Renal pelvis (tissue), 4 donors: Measurements from ENCODE around the gene SFI1. TPM values are rescaled to one million over a fixed set of nuclear protein-coding genes. Genes with fewer than 3 reads are reported as not detected.
A peak's percentile ranks its signal among the peaks of the same experiment; 100 is the strongest.
"Not testable (repeated sequence)": the region's sequence is repeated elsewhere in the genome, so short reads cannot be mapped to it uniquely, and the experiment has no call there.

Experiments used
- DNase-seq: peaks from one replicate; pipeline ENCODE4 v3.0.0-alpha.2; 2013
- polyA plus RNA-seq, 3 donors: library from polyadenylated mRNA; unstranded; fragments of 120-200 nt; gene quantifications; one replicate each; pipeline ENCODE4 v1.2.1, GENCODE V29; 2013; ENCODE audit not compliant: insufficient read length in 3 of 3

The SFI1 gene
- polyA plus RNA-seq, 3 donors = 20.8 to 38.5 (median 35.1) TPM

DNA sequence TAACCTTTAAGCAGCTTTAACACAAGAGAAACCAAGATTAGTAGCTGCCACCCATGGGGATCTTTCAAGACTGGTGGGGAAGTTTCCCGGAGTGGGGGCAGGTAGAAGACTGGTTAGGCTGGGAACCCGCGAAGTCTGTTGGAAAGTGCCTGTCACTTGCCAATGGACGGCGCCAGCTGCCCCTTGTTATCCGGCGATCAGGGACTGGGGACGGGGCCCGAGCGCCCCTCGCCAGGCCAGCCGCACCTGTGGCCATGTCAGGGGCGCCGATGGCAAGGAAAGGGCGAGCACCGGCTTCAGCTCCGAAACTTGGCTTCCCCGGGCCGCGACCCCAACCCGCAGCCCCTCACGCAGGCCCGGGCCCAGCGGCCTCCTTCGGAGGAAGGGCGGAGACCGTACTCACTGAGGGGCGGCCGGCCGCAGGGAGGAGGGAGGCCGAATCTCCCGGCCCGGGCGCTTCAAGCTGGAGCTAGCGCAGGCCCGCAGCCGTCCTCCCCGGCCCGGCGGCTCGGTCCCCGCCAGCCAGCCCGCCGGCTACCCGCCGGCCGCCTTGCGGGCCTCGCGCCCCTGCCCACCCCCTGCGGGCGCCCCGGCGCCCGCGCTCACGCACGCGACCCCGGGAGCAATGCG, 7.2 kb upstream of the SFI1 start:
- DNase-seq = peak; percentile 28

DNA sequence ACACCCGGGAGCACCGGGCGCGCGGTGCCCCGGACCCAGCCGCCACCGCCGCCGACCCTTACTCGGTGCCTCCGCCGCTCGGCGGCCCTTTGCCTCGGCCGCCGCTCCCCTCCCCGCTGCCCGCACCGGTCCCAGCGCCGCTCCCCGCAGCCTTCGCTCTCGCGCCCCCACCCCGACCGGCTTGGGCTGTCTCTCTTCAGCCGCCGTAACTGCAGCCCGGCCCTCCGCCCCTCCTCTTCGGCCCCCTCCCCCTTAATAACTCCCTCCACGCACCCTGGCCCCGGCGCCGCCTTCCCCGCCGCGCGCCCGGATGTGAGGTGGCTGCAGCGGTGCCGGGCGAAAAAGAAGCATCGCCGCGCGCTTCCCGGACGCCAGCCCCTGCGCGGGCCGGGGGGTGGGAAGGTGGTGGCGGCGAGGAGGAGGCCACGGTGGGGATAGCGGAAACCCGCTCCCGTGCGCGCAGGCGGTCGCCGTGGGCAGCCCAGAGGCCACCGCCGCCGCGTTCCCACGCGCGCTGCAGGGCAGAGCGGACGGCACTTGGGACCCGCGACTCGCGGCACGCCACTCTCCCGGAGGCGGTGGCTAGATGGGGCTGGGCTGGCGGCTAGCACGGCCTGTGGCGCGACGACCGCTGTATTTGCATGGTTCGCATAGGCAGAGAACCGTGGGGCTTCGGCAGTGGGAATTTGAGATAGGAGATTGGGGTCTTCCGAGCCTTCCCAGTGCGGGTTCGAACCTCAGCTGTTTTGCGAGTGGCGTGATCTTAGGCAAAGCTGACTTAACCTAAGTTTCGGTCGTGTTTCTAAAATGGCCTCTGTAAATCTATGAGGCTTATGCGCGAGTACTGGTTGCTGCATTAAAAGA, 6.5 kb upstream of the SFI1 start, which contains the start of gene EIF4ENIF1:
TSS of gene EIF4ENIF1 (minus strand) at position 211 of the 864 bp plus-strand sequence. CDS start 1,124 bp downstream, outside the sequence.
- DNase-seq = peak; percentile 89

DNA sequence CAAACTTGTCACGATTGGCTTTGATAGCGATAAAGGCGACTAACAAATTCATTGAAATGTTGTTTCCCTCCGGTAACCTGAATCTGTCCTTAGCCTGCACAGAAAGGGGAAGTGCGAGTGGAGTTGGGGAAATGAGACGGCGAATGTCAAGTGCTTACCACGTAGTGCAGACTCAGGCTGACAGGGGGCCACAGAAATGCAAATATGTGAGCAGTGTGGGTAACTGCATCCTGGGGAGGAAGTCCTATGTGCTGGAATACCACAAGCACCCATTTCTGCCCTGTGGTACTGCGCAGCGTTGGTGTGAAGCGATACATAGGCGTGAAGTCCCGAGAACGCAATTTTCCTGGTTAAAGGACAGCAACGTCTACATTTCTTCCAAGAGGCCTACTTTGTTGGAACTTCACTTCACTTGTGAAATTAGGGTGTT, 5.8 kb upstream of the SFI1 start:
- peak; percentile 41 for DNase-seq

DNA sequence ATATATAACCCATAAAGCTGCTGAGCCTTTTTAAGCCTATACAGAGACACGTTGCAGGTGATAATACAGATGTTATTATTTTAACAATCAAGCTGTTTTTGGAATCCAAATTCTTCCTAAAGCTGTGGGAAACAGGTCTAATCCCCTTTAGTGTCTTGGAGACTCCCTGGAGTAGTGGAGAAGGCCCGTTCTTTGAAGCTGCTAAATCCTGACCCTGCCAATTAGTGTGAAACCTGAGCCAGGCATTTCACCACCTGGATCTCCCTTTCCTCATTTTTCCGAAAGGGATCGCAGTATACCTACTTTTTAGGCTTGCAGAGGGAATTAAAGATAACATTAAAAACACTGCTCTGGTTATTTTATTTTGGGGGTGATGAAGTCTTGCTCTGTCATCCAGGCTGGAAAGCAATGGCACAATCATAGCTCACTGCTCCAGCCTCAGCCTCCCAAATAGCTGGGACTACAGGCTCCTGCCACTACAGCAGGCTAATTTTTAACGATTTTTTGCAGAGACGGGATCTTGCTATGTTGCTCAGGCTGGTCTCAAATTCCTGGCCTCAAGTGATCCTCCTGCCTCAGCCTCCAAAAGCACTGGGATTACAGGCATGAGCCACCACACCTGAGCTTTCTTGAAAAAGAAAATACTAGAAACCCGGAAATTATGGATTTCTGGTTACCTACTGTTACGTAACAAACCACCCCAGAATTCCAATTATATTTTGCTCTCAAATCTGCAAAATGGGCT, 4.9 kb upstream of the SFI1 start:
- DNase-seq = no peak

DNA sequence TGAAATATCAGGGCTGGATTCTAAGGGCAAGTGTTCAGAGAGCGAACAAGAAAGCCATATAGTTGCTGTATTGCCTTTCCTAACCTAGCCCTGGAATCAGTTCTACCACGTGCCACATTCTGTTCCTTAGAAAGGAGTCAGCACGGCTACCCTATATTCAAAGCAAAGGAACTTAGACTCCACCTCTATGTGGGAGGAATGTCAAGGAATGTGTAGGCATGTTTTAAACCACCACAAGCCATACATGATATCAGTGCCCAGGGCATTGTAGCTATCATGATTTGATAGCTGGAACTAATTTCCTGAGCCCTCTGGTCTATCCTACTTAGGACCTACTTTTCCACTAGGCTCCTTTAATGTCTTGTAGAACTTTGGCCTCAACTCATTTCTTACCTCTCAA, 4.2 kb upstream of the SFI1 start:
- no peak for DNase-seq

DNA sequence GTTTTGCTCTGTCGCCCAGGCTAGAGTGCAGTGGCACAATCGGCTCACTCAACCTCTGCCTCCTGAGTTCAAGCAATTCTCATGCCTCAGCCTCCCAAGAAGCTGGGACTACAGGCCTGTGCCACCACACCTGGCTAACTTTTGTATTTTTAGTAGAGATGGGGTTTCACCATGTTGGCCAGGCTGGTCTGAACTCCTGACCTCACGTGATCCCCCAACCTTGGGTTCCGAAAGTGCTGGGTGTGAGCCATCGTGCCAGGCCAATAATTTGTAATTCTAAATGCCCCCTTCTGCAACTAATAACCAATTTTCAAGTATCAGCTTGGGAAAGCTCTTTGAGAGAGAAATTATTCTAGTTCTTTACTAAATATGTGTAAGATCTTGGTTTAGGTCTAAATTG, 3.0 kb upstream of the SFI1 start:
- not testable (repeated sequence) for DNase-seq

DNA sequence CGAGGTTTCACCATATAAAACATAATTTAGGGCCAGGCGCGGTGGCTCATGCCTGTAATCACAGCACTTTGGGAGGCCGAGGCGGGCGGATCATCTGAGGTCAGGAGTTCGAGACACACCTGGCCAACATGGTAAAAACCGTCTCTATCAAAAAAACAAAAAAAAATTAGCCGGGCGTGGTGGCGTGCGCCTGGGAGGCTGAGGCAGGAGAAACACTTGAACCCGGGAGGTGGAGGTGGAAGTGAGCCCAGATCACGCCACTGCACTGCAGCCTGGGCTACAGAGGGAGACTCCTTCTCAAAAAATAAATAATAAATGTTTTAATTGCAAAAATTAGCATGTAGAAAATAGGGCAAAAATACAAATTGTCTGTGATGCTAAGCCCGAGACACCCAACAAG, 993 bp upstream of the SFI1 start:
- no peak for DNase-seq

DNA sequence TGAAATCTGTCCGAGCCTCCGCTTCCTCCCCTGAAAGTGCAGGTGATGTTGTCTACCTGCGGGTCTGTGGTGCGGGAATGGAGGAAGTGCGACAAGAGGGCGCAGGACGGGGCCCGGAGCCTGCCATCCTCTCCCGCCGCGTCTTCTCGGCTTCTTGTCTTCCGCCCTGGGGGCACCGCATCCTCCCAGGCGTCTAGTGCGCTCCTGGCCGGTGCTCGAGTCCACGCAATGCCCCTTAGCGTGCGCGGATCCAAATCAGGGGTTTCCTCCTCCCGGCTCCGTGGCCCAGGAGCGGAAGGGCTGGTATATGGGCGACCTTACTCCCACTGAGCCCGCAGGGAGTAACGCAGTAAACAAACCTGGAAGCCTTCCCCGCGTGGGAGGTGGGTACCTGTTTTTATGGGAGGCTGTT, 405 bp downstream of the SFI1 start:
- no peak for DNase-seq

DNA sequence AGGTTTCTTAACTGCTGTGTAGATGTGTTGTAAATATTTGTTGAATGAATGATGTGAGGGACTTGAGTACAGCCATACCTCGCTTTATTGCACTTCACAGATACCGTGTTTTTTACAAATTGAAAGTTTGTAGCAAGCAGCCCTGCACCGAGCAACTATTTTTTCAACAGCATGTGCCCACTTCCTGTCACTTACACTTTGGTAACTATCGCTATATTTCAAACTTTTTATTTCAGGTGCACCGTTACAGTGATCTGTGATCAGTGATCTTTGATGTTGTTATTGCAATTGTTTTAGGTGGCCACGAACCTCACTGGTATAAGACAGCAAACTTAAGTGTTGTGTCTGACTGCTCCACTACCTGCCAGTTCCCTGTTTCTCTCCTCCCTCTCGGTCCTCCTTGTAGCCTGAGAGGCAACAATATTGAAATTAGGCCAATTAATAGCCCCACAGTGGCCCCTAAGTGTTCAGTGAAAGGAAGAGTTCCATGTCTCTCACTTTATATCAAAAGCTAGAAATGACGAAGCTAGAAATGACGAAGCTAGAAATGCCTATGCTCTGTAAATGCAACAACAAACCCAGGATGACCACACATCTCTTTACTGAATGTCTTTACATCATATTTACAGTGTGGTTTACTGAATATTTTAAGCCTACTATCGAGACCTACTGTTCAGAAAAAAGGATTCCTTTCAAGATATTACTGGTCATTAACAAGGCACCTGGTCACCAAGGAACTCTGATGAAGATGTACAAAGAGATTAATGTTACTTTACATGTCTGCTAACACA, 1.0 kb downstream of the SFI1 start:
- no peak for DNase-seq

DNA sequence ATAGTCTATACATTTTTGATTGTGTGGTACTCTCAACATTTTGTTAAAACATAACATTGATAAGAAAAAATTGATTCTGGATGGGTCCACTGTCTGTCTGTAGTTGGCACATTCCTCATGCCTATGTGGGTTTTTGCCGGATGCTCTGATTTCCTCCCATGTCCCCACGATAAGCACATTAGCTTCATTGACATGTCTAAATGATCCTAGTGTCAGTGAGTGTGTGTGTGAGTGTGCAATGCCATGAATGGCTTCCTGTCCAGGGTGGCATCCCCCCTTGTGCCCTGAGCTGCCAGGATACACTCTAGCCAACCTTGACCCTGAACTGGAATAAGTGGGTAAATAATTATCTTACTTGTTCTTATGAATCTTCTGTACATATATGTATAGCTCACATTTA, 5.4 kb downstream of the SFI1 start:
- no peak for DNase-seq

DNA sequence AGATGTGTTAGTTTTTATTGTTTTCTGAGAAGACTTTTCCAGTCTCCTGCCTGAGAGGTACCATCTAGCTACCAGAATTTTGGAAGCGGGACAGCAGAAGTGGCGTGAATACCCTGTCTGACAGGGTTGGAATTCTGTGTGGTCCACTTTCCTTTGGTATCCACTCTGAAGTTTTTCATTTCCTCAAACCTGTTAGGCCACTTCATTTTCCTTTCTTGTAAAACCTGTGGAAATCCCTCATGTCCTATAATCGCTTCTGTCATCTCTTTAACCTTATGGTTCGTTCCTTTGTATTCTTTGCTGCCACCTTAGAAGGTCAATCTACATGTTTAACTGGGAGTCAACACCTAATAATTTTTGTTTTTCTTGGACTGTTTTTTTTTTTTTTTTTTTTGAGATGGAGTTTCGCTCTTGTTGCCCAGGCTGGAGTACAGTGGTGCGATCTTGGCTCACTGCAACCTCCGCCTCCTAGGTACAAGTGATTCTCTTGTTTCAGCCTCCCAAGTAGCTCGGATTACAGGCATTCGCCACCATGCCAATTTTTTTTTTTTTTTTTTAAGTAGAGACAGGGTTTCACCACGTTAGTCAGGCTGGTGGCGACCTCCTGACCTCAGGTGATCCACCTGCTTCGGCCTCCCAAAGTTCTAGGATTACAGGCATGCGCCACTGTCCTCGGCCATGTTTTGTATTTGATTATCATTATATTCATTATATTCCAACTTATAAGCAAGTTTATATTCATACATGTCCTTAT, 7.1 kb downstream of the SFI1 start:
- DNase-seq = no peak

DNA sequence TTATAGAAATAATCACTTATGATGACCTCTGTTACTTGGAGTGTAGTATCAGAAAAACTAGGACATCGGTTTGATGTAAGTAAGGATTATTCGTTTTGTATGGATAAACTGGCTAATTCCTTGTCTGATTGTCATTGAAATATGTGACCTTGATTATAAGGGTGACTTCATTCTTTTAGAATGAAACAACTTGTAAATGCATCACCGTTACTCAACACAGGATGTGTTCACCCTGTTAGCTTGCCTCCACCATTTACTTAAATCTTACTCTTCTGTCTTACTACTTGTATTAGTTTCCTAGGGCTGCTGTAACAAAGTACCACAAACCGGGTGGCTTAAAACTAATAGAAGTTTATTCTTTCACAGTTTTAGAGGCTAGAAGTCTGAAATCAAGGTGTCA, 7.9 kb downstream of the SFI1 start:
- no peak for DNase-seq

DNA sequence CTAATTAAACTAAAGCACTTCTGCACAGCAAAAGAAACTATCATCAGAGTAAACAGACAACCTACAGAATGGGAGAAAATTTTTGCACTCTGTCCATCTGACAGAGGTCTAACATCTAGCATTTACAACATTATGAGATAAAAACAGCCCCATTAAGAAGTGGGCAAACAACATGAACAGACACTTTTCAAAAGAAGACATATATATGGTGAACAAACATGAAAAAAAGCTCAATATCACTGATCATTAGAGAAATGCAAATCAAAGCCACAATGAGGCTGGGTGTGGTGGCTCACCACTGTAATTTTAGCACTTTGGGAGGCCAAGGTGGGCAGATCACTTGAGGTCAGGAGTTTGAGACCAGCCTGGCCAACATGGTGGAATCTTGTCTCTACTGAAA, 11.2 kb downstream of the SFI1 start:
- not testable (repeated sequence) for DNase-seq

DNA sequence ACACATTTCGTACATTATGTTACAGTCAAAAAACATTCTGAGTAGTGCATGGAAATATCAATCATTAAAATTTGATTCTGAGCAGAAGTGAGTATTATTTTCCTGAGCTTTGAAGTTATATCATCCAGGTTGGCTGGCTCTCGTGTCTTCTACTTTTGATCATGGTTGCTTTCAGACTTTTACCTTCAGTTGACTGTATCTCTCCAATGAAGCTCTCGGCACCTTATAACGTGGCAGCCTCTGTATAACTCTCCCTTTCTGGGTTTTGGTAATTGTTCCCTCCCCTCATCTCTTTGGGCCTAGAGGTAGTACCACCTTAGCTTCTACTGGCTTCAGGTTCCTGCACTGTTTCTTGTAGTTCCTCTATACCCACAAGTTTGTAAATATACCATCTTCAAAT, 12.2 kb downstream of the SFI1 start:
- DNase-seq = no peak

DNA sequence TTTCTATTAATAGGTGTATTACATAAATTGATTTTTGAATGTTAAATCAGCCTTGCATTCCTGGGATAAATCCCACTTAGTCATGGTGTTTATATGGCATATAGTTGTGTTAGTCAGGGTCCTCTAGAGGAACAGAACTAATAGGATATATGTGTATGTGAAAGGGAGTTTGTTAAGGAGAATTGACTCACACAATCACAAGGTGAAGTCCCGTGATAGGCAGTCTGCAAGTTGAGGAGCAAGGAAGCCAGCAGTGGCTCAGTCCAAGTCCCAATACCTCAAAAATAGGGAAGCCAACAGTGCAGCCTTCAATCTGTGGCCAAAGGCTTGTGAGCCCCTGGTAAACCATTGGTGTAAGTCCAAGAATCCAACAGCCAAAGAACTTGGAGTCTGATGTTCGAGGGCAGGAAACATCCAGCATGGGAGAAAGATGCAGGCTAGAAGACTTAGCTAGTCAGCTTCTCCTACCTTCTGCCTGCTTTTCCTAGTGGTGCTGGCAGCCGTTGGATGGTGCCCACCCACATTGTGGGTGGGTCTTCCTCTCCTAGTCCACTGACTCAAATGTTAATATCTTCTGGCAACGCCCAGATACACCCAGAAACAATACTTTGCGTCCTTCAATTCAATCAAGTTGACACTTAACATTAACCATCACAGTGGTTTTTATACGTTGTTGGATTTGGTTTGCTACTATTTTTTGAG, 12.9 kb downstream of the SFI1 start:
- DNase-seq = no peak

DNA sequence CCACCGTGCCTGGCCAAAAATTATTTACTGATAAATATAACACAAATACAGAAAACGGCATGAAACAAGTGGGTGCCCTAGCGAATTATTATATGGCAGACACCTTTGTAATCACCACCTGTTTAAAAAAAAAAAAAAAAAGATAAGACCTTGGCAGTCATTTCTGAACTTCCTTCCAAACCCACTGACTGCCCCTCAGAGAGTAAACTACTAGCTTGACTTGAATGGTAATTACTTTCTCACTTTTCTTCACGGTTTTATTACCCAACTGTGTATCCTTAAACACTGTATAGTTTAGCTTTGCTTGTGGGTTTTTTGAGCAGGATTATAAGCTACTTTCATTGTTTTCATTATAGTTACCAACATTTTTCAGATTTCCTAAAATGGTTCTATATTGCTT, 23.7 kb downstream of the SFI1 start:
- DNase-seq = no peak

DNA sequence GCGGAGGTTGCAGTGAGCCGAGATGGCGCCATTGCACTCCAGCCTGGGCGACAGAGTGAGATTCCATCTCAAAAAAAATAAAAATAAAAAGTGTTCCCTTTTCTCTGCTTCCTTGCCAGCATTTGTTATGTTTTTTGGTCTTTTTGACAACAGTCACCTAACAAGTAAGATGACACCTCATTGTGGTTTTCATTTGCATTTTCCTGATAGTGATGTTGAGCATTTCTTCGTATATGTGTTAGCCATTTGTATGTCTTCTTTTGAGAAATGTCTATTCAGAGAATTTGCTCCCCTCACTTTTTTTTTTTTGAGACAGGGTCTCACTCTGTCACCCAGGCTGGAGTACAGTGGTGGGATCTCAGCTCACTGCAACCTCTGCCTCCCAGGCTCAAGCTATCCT, 27.8 kb downstream of the SFI1 start:
- DNase-seq = not testable (repeated sequence)

DNA sequence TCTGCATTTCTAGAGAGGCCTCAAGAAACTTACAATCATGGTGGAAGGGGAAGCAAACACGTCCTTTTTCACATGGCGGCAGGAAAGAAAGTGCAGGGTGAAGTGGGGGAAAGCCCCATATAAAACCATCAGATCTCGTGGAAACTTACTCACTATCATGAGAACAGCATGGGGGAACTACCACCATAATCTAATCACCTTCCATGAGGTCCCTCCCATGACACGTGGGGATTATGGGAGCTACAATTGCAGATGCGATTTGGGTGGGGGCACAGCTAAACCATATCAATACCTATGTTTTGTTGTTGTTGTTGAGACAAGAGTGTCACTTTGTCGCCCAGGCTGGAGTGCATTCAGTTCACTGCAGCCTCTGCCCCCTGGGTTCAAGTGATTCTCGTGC, 29.9 kb downstream of the SFI1 start:
- no peak for DNase-seq

DNA sequence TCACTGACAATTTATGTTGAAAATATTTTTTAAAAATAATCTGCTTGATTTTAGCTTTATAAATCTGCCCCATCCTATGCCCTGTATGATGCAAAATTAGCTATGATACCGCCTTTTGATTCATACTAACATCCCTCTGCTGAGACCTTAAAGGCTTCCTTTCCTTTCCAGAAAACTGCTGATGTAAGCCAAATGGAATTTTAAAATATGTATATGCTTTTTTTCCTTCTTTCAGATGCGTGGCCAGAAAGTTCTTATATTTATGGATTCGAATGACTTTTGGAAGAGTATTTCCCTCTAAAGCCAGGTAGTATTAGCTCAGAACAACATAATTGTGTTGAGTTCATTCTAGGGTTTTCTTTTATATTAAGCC, 34.5 kb downstream of the SFI1 start:
- no peak for DNase-seq

DNA sequence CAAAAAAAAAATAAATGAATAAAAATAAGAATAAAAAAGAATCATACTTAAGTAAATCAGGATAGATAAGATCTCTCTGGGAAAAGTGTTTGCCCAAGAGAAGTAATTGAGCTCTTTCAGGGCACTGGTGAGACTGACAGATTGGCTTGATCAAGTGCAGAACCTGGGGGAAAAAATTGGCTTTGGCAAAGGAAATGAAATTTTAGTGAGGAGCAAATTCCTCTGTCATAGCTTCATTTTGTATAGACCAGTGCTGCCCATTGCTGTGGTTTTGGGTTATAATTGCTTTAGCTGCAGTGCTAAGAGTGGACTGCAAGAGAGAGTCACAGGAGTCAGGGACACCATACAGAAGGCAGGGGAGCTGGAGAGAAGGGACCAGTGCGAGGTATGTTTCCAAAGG, 35.7 kb downstream of the SFI1 start:
- DNase-seq = no peak

DNA sequence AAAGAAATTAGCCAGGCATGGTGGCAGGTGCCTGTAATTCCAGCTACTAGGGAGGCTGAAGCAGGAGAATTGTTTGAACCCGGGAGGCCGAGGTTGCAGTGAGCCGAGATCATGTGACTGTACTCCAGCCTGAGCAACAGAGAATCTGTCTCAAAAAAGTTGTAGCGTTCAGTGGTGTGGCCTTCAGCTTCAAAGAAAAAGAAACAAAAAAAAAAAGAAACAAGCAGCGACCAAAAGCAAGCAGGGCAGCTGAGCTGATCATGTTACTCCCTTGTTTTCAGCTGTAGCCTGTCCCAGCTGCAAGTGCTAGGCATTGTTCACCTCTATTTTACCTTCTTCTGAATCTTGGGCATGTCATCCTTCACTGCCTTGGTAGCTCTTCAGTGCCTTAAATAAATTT, 37.0 kb downstream of the SFI1 start:
- no peak for DNase-seq
